Measurements from ENCODE around the gene PTPRU. TPM values are rescaled to one million over a fixed set of nuclear protein-coding genes. Genes with fewer than 3 reads are reported as not detected.
"Not testable (repeated sequence)": the region's sequence is repeated elsewhere in the genome, so short reads cannot be mapped to it uniquely, and the experiment has no call there.

PTPRU gene
- total RNA-seq, 1 experiment from 2014 or later: 31.4 TPM

DNA sequence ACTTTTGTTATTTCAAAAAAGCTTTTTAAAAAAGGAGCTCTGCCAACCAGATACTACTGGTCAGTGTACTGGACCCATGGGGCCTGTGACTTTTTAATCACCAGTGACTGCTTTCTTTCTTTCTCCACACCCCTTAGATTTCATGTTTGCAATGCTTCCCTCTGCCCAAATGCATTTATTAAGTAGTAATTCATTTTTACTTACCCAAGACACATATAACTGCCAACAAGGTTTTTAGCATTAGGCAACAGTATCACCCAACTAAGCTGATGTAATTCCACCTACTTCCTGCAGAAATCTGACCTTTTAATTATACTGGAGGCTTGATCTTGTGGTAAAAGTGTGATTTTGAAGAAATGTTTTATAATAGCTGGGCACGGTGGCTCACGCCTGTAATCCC, 18.1 kb upstream of the PTPRU start:
- H3K27ac ChIP-seq: peak overlapping the region; percentile 50

DNA sequence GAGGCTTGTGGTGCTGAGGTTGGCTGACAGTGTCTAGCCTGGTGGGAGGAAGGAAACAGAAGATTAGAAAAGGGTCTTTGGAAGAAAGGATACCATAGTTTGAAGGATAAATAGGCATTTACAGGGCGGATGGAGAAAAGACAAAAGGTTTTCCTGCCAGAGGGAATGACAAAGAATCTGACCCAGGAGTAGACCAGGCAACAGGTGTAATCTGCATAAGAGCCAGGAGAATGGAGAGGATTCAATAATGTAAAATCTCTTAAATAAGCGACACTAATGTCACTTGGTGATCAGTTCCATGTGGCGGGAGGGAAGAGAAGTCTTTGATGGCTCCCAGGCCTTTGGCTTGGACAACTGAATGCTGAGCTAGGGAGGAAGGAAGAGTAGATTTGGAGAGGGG, 15.0 kb upstream of the PTPRU start:
- Histone ChIP-seq H4K20me1 (ENCODE audit: insufficient read depth) (no peaks in the 10 kb centered on the region), H3K9me3 (ENCODE audit: insufficient read depth, low read depth) (no peaks in the 10 kb centered on the region), H3K27ac (no peak overlapping the region), H3K4me1 (replicated peaks; ENCODE audit: insufficient read depth) (peaks cover under 1% of the 10 kb centered on the region; the same call in 1 of the 2 replicates), H3K27me3 (ENCODE audit: insufficient read depth, low read depth) (no peaks in the 10 kb centered on the region), H3K4me2 (no peak overlapping the region), H3K36me3 (ENCODE audit: low read depth) (0 out of 2 replicates have a peak, but pooled peaks cover 5% of the 10 kb centered on the region), H3K4me3 (no peak overlapping the region), H3K9me2 (ENCODE audit: insufficient read depth) (no peaks in the 10 kb centered on the region), H3F3A (ENCODE audit: insufficient read depth, low read depth) (no peaks in the 10 kb centered on the region), H2AFZ (no peak overlapping the region), H3K79me2 (ENCODE audit: low read depth) (peaks cover 23% of the 10 kb centered on the region; the same call in 1 of the 2 replicates)
- no TSS peak for BruUV-seq (replicated peaks)
- POLR2A ChIA-PET (ENCODE audit: unreplicated experiment): no interaction called here
- no peak for DNase-seq
- TF ChIP-seq CTCF (conservative IDR thresholded peaks at IDR 0.05) (no peak), EZH2 (IDR thresholded peaks at IDR 0.05; ENCODE audit: low read depth) (no peak)
- CTCF ChIA-PET: no interaction called here
- intact Hi-C loops (cut with micrococcal nuclease; ENCODE audit: unreplicated experiment): no loop called here

More for the DNA sequence above, 18.1 kb upstream of the PTPRU start:
- H3K27me3 ChIP-seq (ENCODE audit: insufficient read depth, low read depth): no peaks in the 10 kb centered on the region
- H4K20me1 ChIP-seq (ENCODE audit: insufficient read depth): no peaks in the 10 kb centered on the region
- H3K4me3 ChIP-seq: no peak overlapping the region
- no peaks in the 10 kb centered on the region for H3K79me2 ChIP-seq (ENCODE audit: low read depth)
- TF ChIP-seq CTCF (conservative IDR thresholded peaks at IDR 0.05): no peak
- TF ChIP-seq EZH2 (IDR thresholded peaks at IDR 0.05; ENCODE audit: low read depth): no peak
- no peaks in the 10 kb centered on the region for H3K4me1 ChIP-seq (replicated peaks; ENCODE audit: insufficient read depth)
- H3K9me2 ChIP-seq (ENCODE audit: insufficient read depth): no peaks in the 10 kb centered on the region
- intact Hi-C loops (cut with micrococcal nuclease; ENCODE audit: unreplicated experiment): no loop called here
- peak in 1 of 2 experiments; percentile 39 for DNase-seq
- no TSS peak for BruUV-seq (replicated peaks)
- no peak overlapping the region for H2AFZ ChIP-seq
- no peaks in the 10 kb centered on the region for H3K9me3 ChIP-seq (ENCODE audit: insufficient read depth, low read depth)
- H3F3A ChIP-seq (ENCODE audit: insufficient read depth, low read depth): no peaks in the 10 kb centered on the region
- POLR2A ChIA-PET (ENCODE audit: unreplicated experiment): no interaction called here
- CTCF ChIA-PET: no interaction called here
- 0 out of 2 replicates have a peak, but pooled peaks cover 5% of the 10 kb centered on the region for H3K36me3 ChIP-seq (ENCODE audit: low read depth)
- H3K4me2 ChIP-seq: no peak overlapping the region

DNA sequence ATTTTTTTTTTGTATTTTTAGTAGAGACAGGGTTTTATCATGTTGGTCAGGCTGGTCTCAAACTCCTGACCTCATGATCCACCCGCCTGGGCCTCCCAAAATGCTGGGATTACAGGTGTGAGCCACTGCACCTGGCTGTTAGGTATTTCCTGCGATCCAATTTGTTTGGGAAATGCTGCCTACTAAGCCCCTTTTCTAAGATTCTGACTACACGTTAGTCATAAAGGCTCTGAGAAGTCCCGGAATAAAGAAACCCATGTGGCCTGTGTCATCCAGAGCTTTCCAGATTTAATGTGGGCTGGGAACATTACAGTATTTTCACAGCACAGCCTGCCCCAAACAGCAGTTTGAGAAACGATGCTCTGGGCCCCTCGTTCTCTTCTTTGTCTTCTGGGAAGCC, 14.1 kb upstream of the PTPRU start:
- CTCF ChIA-PET: not testable (repeated sequence)

DNA sequence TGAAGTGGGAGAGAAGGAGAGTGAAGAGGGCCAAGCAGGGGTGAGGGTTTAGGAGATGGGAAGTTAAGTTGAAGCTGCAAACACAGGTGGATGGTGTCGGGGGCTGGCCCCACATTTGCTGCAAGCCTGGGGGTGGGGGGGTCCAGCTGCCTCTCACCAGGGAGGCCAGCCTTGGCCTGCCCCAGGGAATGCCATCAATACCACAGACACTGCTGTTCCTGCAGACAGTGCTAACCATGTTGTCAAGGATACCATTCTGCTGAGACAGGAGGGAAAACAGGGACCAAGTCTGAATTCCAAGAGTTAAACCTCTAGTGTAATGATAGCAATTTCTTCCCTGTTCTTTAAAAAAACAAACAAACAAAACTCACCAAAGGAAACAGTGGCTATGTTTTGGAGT, 13.6 kb upstream of the PTPRU start:
- peaks cover 31% of the 10 kb centered on the region; the same call in 1 of the 2 replicates for H3K79me2 ChIP-seq (ENCODE audit: low read depth)
- H3K9me3 ChIP-seq (ENCODE audit: insufficient read depth, low read depth): no peaks in the 10 kb centered on the region

More for the DNA sequence above, 14.1 kb upstream of the PTPRU start:
- H3K4me2 ChIP-seq; H3K27ac ChIP-seq; POLR2A ChIA-PET (ENCODE audit: unreplicated experiment); H3K9me2 ChIP-seq (ENCODE audit: insufficient read depth); H2AFZ ChIP-seq; DNase-seq; H3K4me3 ChIP-seq; H3K36me3 ChIP-seq (ENCODE audit: low read depth); intact Hi-C loops (cut with micrococcal nuclease; ENCODE audit: unreplicated experiment); H4K20me1 ChIP-seq (ENCODE audit: insufficient read depth); BruUV-seq (replicated peaks); H3K9me3 ChIP-seq (ENCODE audit: insufficient read depth, low read depth); H3F3A ChIP-seq (ENCODE audit: insufficient read depth, low read depth); H3K27me3 ChIP-seq (ENCODE audit: insufficient read depth, low read depth): not testable (repeated sequence)
- peaks cover 31% of the 10 kb centered on the region; the same call in 1 of the 2 replicates for H3K79me2 ChIP-seq (ENCODE audit: low read depth)
- peaks cover 10% of the 10 kb centered on the region for H3K4me1 ChIP-seq (replicated peaks; ENCODE audit: insufficient read depth)

More for the DNA sequence above, 13.6 kb upstream of the PTPRU start:
- H2AFZ ChIP-seq: no peak overlapping the region
- BruUV-seq (replicated peaks): no TSS peak
- peaks cover 12% of the 10 kb centered on the region for H3K4me1 ChIP-seq (replicated peaks; ENCODE audit: insufficient read depth)
- CTCF ChIA-PET: no interaction called here
- H3K9me2 ChIP-seq (ENCODE audit: insufficient read depth): no peaks in the 10 kb centered on the region
- H4K20me1 ChIP-seq (ENCODE audit: insufficient read depth): no peaks in the 10 kb centered on the region
- POLR2A ChIA-PET (ENCODE audit: unreplicated experiment): no interaction called here
- intact Hi-C loops (cut with micrococcal nuclease; ENCODE audit: unreplicated experiment): no loop called here
- no peak overlapping the region for H3K27ac ChIP-seq
- no peak overlapping the region for H3K4me2 ChIP-seq
- TF ChIP-seq CTCF (conservative IDR thresholded peaks at IDR 0.05) (no peak), EZH2 (IDR thresholded peaks at IDR 0.05; ENCODE audit: low read depth) (no peak)
- H3K27me3 ChIP-seq (ENCODE audit: insufficient read depth, low read depth): no peaks in the 10 kb centered on the region
- H3K36me3 ChIP-seq (ENCODE audit: low read depth): 0 out of 2 replicates have a peak, but pooled peaks cover 5% of the 10 kb centered on the region
- H3K4me3 ChIP-seq: no peak overlapping the region
- peaks cover 9% of the 10 kb centered on the region for H3F3A ChIP-seq (ENCODE audit: insufficient read depth, low read depth)
- DNase-seq: no peak

Data from PC-9 (cell line).